Tibial nerve (tissue), 3 donors: Measurements from ENCODE around the gene KLC3.

Source experiments
- POLR2A ChIP-seq, 2 donors: fragments of 450-650 bp; IDR thresholded peaks; one replicate each; pipeline ENCODE4 v1.6.1; 2017; ENCODE audit warnings: antibody characterized with exemption in 2 of 2, mild to moderate bottlenecking in 2 of 2, moderate library complexity in 2 of 2
- TF ChIP-seq, protein P1 (sequence below), 5 experiments: fragments of 200-600 bp in 3 of 5; fragments of 450-650 bp in 2 of 5; sonication (generic) in 3 of 5; IDR thresholded peaks; one replicate each; pipeline ENCODE4 v1.5.1; 2016 to 2019; ENCODE audit warnings: antibody characterized with exemption in 5 of 5, mild to moderate bottlenecking in 3 of 5, moderate library complexity in 2 of 5

DNA sequence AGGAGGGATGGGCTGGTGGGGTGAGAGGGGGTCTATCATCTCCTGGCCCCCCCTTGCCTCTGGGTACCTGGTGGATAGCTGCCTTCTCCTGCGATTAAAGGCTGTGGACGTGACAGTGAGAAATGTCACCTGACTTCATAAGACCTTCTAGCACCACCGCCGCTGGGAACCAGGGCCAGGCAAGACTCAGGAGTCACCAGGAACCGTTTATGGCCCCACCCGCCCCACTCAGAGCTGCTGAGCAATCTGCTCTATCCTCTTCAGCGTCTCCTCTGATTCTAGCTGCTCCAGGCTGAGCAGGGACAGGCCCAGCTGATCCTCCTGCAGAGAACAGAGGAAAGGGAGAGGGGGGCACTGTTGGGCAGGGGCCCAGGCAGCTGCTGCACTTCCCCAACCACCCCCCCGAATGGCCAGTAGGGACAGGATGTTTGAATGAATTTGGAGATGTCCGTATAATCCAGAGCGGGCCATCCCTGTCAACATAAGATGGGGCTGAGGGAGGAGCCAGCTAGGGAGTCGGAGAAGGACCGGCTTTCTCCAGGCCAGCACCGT, 10.9 kb downstream of the KLC3 start:
- TF ChIP-seq, protein P1, sequence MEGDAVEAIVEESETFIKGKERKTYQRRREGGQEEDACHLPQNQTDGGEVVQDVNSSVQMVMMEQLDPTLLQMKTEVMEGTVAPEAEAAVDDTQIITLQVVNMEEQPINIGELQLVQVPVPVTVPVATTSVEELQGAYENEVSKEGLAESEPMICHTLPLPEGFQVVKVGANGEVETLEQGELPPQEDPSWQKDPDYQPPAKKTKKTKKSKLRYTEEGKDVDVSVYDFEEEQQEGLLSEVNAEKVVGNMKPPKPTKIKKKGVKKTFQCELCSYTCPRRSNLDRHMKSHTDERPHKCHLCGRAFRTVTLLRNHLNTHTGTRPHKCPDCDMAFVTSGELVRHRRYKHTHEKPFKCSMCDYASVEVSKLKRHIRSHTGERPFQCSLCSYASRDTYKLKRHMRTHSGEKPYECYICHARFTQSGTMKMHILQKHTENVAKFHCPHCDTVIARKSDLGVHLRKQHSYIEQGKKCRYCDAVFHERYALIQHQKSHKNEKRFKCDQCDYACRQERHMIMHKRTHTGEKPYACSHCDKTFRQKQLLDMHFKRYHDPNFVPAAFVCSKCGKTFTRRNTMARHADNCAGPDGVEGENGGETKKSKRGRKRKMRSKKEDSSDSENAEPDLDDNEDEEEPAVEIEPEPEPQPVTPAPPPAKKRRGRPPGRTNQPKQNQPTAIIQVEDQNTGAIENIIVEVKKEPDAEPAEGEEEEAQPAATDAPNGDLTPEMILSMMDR (IDR thresholded peaks at IDR 0.05) = no peak
- TF ChIP-seq POLR2A (IDR thresholded peaks at IDR 0.05) = no peak
